Sigmoid colon (tissue), 4 donors: ENCODE results near the gene ACOD1.

Source experiments
- POLR2A ChIP-seq, 2 donors: fragments of 450-650 bp; IDR thresholded peaks; one replicate each; pipeline ENCODE4 v1.6.1; 2016; ENCODE audit warnings: antibody characterized with exemption in 2 of 2, mild to moderate bottlenecking in 2 of 2, moderate library complexity in 2 of 2
- POLR2AphosphoS5 ChIP-seq, 4 donors: sonication (generic); formaldehyde crosslinking; IDR thresholded peaks; one replicate each; pipeline ENCODE4 v1.6.1; 2017; ENCODE audit warnings: antibody characterized with exemption in 4 of 4

DNA sequence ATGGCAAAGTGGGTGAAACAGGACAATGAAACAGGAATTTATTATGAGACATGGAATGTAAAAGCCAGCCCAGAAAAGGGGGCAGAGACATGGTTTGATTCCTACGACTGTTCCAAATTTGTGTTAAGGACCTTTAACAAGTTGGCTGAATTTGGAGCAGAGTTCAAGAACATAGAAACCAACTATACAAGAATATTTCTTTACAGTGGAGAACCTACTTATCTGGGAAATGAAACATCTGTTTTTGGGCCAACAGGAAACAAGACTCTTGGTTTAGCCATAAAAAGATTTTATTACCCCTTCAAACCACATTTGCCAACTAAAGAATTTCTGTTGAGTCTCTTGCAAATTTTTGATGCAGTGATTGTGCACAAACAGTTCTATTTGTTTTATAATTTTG, 52.2 kb downstream of the ACOD1 start:
- TF ChIP-seq POLR2A (IDR thresholded peaks at IDR 0.05) = no peak
- TF ChIP-seq POLR2AphosphoS5 (IDR thresholded peaks at IDR 0.05) = no peak
